Neural crest cell (in vitro differentiated cells): ENCODE data around the gene MPRIP. TPM values are rescaled to one million over a fixed set of nuclear protein-coding genes. Genes with fewer than 3 reads are reported as not detected.

ENCODE experiments used
- DNase-seq: peaks from one replicate; pipeline ENCODE4 v3.0.0; 2021; ENCODE audit warnings: low read depth, mixed read lengths, low spot score
- H3K27ac Mint-ChIP-seq: one replicate; pipeline ENCODE4 v1.8.0; 2021; ENCODE audit warnings: mild to moderate bottlenecking, mixed read lengths; ENCODE audit not compliant: unreplicated experiment
- H3K27me3 Mint-ChIP-seq: 2 replicates; pipeline ENCODE4 v1.8.0; 2021; ENCODE audit warnings: low read depth, mild to moderate bottlenecking, mixed read lengths
- H3K36me3 Mint-ChIP-seq: 2 replicates; pipeline ENCODE4 v1.8.0; 2021; ENCODE audit warnings: low read depth, mild to moderate bottlenecking, mixed read lengths
- H3K4me1 Mint-ChIP-seq: 2 replicates; pipeline ENCODE4 v1.8.0; 2021; ENCODE audit warnings: mixed read lengths
- H3K4me3 Mint-ChIP-seq: one replicate; pipeline ENCODE4 v1.8.0; 2021; ENCODE audit warnings: mild to moderate bottlenecking, mixed read lengths
- H3K9me3 Mint-ChIP-seq: 2 replicates; pipeline ENCODE4 v1.8.0; 2021; ENCODE audit warnings: mixed read lengths
- total RNA-seq: library from RNA; stranded (reverse); gene quantifications from 2 replicates; pipeline ENCODE4 v1.2.1, GENCODE V29; 2021
- TF ChIP-seq, protein P1 (sequence below): fragments of 200-600 bp; sonication (generic); conservative IDR thresholded peaks from 2 replicates; pipeline ENCODE4 v1.5.0; 2021; ENCODE audit warnings: antibody characterized with exemption, mild to moderate bottlenecking

Gene MPRIP
- total RNA-seq, 1 donor from 2014 or later, result 241 TPM

DNA sequence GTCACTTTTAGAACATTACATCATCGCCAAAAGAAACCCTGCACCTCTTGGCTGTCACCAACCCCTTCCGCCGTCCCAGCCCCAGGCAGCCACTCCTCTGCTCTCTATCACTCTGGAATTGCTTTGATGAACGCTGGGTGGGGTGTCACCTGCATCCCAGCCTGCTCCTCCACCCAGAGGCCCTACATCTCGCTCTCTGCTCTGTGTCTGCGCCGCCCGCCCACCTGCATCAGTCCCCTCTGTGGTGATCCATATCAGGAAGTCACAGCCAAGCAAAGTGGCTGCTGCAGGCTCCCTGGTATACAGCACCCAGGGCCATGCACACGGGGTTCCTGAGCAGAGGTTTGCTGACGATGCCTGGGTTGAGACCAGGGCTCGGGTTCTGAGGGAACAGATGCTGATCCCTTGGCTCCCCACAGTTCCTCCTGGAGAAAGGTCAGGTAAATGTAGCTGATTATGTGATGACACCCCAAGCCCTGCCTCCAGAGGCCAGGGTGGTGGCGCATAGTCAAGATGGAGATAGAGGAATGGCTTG is 30.8 kb downstream of the MPRIP start:
- H3K9me3 Mint-ChIP-seq, result no peaks in the 10 kb centered on the region
- H3K27me3 Mint-ChIP-seq, result no peaks in the 10 kb centered on the region

GRCh38 chr17:17073581-17074403 is 31.5 kb downstream of the MPRIP start:
- no peaks in the 10 kb centered on the region for H3K9me3 Mint-ChIP-seq
- H3K4me1 Mint-ChIP-seq, result peaks cover 49% of the 10 kb centered on the region
- TF ChIP-seq, protein P1, sequence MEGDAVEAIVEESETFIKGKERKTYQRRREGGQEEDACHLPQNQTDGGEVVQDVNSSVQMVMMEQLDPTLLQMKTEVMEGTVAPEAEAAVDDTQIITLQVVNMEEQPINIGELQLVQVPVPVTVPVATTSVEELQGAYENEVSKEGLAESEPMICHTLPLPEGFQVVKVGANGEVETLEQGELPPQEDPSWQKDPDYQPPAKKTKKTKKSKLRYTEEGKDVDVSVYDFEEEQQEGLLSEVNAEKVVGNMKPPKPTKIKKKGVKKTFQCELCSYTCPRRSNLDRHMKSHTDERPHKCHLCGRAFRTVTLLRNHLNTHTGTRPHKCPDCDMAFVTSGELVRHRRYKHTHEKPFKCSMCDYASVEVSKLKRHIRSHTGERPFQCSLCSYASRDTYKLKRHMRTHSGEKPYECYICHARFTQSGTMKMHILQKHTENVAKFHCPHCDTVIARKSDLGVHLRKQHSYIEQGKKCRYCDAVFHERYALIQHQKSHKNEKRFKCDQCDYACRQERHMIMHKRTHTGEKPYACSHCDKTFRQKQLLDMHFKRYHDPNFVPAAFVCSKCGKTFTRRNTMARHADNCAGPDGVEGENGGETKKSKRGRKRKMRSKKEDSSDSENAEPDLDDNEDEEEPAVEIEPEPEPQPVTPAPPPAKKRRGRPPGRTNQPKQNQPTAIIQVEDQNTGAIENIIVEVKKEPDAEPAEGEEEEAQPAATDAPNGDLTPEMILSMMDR, result no peak
- peaks cover 12% of the 10 kb centered on the region for H3K36me3 Mint-ChIP-seq
- no peak overlapping the region for H3K4me3 Mint-ChIP-seq
- H3K27me3 Mint-ChIP-seq, result no peaks in the 10 kb centered on the region
- DNase-seq, result no peak
- no peak overlapping the region for H3K27ac Mint-ChIP-seq

More for the DNA sequence above, 30.8 kb downstream of the MPRIP start:
- H3K4me1 Mint-ChIP-seq, result peaks cover 42% of the 10 kb centered on the region
- no peak overlapping the region for H3K4me3 Mint-ChIP-seq
- TF ChIP-seq, protein P1, result no peak
- DNase-seq, result no peak
- peak overlapping the region; percentile 78 for H3K27ac Mint-ChIP-seq
- peaks cover 11% of the 10 kb centered on the region for H3K36me3 Mint-ChIP-seq

DNA sequence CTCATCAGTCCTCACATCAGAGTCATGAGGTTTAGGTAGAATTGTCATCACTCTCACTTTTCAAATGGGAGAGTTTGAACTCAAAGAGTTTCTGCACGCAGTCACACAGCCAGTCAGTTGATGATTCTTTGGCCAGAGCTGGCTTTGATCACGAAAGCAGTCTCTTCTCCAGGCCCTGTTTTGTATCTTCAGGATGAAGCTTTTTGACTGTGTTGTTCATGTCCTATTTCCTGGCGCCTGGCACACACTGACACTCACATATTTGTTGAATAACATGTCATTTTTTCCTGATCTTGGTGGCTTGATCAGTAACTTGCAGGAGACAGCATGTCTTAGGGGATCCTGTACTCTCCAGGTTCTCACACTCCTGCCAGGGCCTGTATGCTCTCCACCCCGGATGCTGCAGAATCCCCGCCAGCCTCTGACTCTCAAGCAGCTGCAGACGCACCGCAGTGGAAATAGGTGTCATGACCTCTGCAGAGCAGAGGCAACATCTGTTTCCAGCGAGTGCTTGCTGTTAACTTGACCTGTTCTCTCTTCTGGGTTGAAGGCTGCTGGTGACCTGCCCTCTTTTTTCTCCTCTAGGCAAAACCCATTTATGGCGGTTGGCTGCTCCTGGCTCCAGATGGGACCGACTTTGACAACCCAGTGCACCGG is 33.0 kb downstream of the MPRIP start:
- TF ChIP-seq, protein P1, result no peak
- Mint-ChIP-seq H3K4me3 (peak overlapping the region; percentile 26), H3K9me3 (no peaks in the 10 kb centered on the region), H3K27me3 (no peaks in the 10 kb centered on the region), H3K27ac (no peak overlapping the region), H3K36me3 (peaks cover 6% of the 10 kb centered on the region), H3K4me1 (peaks cover 52% of the 10 kb centered on the region)
- no peak for DNase-seq

- no peaks in the 10 kb centered on the region for H3K27me3 Mint-ChIP-seq
These were observed 33.8 kb downstream of the MPRIP start for GRCh38 chr17:17076066-17076465.

DNA sequence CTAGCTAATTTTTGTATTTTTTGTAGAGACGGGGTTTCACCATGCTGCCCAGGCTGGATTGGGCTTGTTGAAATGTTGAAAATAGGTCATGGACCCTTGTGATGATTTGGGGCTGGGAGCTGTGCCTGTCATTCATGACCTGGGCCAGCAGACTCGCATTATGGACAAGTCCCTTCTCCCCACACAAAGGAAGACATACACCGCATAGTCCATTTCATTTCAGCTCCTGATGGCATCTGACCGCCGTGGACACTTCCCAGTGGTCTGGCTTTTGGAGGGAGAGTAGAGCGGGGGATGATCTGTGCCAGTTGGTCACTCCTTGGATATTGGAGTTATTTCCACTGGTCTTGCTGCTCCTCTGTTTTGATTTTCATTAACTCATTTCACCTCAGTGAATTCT is 34.8 kb downstream of the MPRIP start:
- Mint-ChIP-seq H3K27ac (no peak overlapping the region), H3K27me3 (no peaks in the 10 kb centered on the region), H3K4me1 (peaks cover 49% of the 10 kb centered on the region), H3K9me3 (no peaks in the 10 kb centered on the region), H3K4me3 (no peak overlapping the region), H3K36me3 (peaks cover 2% of the 10 kb centered on the region)
- no peak for DNase-seq
- TF ChIP-seq, protein P1, result no peak

More at GRCh38 chr17:17076066-17076465, 33.8 kb downstream of the MPRIP start:
- Mint-ChIP-seq H3K27ac (peak overlapping the region; percentile 1), H3K9me3 (no peaks in the 10 kb centered on the region), H3K36me3 (peaks cover 2% of the 10 kb centered on the region), H3K4me1 (peaks cover 49% of the 10 kb centered on the region), H3K4me3 (no peak overlapping the region)
- no peak for DNase-seq
- TF ChIP-seq, protein P1, result no peak
